IMR-90 (cell line): ENCODE results near the gene BTBD9. TPM values are rescaled to one million over a fixed set of nuclear protein-coding genes. Genes with fewer than 3 reads are reported as not detected.

Experiments used
- ATAC-seq: fragments of 200-7000 bp; cut with Tn5 transposase; 2 replicates; pipeline ENCODE4 v1.9.1; 2020; ENCODE audit warnings: low read depth, mild to moderate bottlenecking, moderate library complexity
- BruUV-seq: library from RNA; stranded (reverse); fragments of 400-500 nt; replicated peaks from 2 replicates; lab custom pipeline; 2021; lab: Mats Ljungman, UMichigan
- CTCF ChIA-PET: fragments of 300-600 bp; formaldehyde crosslinking; extraction: SDS; loops from one replicate; lab custom pipeline; 2021; ENCODE audit warnings: antibody characterized with exemption; lab: Yijun Ruan, JAX
- POLR2A ChIA-PET: fragments of 300-600 bp; sonication (Branson Sonifier 250); formaldehyde crosslinking; loops from one replicate; lab custom pipeline; 2022; ENCODE audit warnings: antibody characterized with exemption; ENCODE audit not compliant: unreplicated experiment; lab: Charles Lee
- DNase-seq: peaks from one replicate; pipeline ENCODE4 v3.0.0; 2013
- H2AFZ ChIP-seq: replicated peaks from 2 replicates; pipeline ENCODE3; 2013; ENCODE audit warnings: low read length, mild to moderate bottlenecking; ENCODE audit not compliant: poor library complexity
- H2AK5ac ChIP-seq: 2 replicates; pipeline ENCODE4 v1.6.1; 2013; ENCODE audit warnings: low read depth, low read length, inconsistent platforms
- H2AK9ac ChIP-seq: replicated peaks from 2 replicates; pipeline ENCODE3; 2013; ENCODE audit warnings: mild to moderate bottlenecking, low read depth, low read length, moderate library complexity; ENCODE audit not compliant: poor library complexity
- H2BK120ac ChIP-seq: 2 replicates; pipeline ENCODE4 v1.6.1; 2013; ENCODE audit warnings: low read depth, low read length, inconsistent platforms
- H2BK15ac ChIP-seq: 3 replicates; pipeline ENCODE4 v1.6.1; 2013; ENCODE audit warnings: low read depth, low read length, inconsistent platforms
- H2BK20ac ChIP-seq: 2 replicates; pipeline ENCODE4 v1.6.1; 2013; ENCODE audit warnings: low read depth, mild to moderate bottlenecking, inconsistent platforms, low read length, moderate library complexity
- H2BK5ac ChIP-seq: 2 replicates; pipeline ENCODE4 v1.6.1; 2013; ENCODE audit warnings: mild to moderate bottlenecking, low read depth, low read length, inconsistent platforms; ENCODE audit not compliant: poor library complexity, severe bottlenecking
- H3K14ac ChIP-seq: replicated peaks from 2 replicates; pipeline ENCODE4 v1.6.1; 2013; ENCODE audit warnings: low read depth, low read length, inconsistent platforms
- H3K18ac ChIP-seq: 2 replicates; pipeline ENCODE4 v1.6.1; 2013; ENCODE audit warnings: low read depth, low read length, control low read depth
- H3K23ac ChIP-seq: 2 replicates; pipeline ENCODE4 v1.6.1; 2013; ENCODE audit warnings: low read depth, low read length, inconsistent platforms
- H3K27ac ChIP-seq: 2 replicates; pipeline ENCODE4 v1.5.1; 2013; ENCODE audit warnings: mild to moderate bottlenecking, control low read depth, low read length; ENCODE audit not compliant: insufficient read depth
- H3K27me3 ChIP-seq: 2 replicates; pipeline ENCODE4 v1.6.1; 2013; ENCODE audit warnings: low read length; ENCODE audit not compliant: control insufficient read depth, insufficient read depth
- H3K36me3 ChIP-seq: 2 replicates; pipeline ENCODE4 v1.6.1; 2013; ENCODE audit warnings: low read length, mixed read lengths; ENCODE audit not compliant: control insufficient read depth, insufficient read depth
- H3K4ac ChIP-seq: 2 replicates; pipeline ENCODE4 v1.6.1; 2013; ENCODE audit warnings: low read depth, low read length, inconsistent platforms
- H3K4me1 ChIP-seq: 2 replicates; pipeline ENCODE4 v1.6.1; 2013; ENCODE audit warnings: low read length, mixed read lengths; ENCODE audit not compliant: control insufficient read depth, insufficient read depth
- H3K4me2 ChIP-seq: 2 replicates; pipeline ENCODE4 v1.6.1; 2013; ENCODE audit warnings: low read depth, mild to moderate bottlenecking, control low read depth, low read length, moderate library complexity
- H3K4me3 ChIP-seq: 2 replicates; pipeline ENCODE4 v1.5.1; 2013; ENCODE audit warnings: low read depth, mild to moderate bottlenecking, control low read depth, low read length, moderate library complexity; ENCODE audit not compliant: insufficient read depth
- H3K56ac ChIP-seq: 2 replicates; pipeline ENCODE4 v1.6.1; 2013; ENCODE audit warnings: low read length, inconsistent platforms; ENCODE audit not compliant: insufficient read depth; ENCODE audit errors: extremely low read depth
- H3K79me1 ChIP-seq, 2 experiments: 2 replicates each; pipeline ENCODE4 v1.6.1; 2013; ENCODE audit warnings: low read length in 2 of 2, inconsistent platforms in 1 of 2, low read depth in 1 of 2
- H3K9ac ChIP-seq: 2 replicates; pipeline ENCODE4 v1.6.1; 2013; ENCODE audit warnings: low read depth, low read length, control low read depth
- H3K9me1 ChIP-seq: 2 replicates; pipeline ENCODE4 v1.6.1; 2013; ENCODE audit warnings: low read length, inconsistent platforms; ENCODE audit not compliant: insufficient read depth
- H3K9me3 ChIP-seq: 2 replicates; pipeline ENCODE4 v1.6.1; 2013; ENCODE audit warnings: low read length; ENCODE audit not compliant: control insufficient read depth, insufficient read depth
- H4K20me1 ChIP-seq: 2 replicates; pipeline ENCODE4 v1.6.1; 2013; ENCODE audit warnings: low read length, inconsistent platforms; ENCODE audit not compliant: insufficient read depth
- H4K5ac ChIP-seq: 2 replicates; pipeline ENCODE4 v1.6.1; 2013; ENCODE audit warnings: mild to moderate bottlenecking, low read depth, low read length, control low read depth
- H4K8ac ChIP-seq, 2 experiments: 2 replicates each; pipeline ENCODE4 v1.6.1; 2013; ENCODE audit warnings: low read depth in 2 of 2, low read length in 2 of 2, control low read depth in 1 of 2, inconsistent platforms in 1 of 2
- H4K91ac ChIP-seq: 2 replicates; pipeline ENCODE4 v1.6.1; 2013; ENCODE audit warnings: low read depth, low read length, inconsistent platforms; ENCODE audit not compliant: insufficient read depth
- BHLHE40 ChIP-seq: fragments of 150-350 bp; IDR thresholded peaks from 2 replicates; pipeline ENCODE4 v1.6.1; 2016; ENCODE audit warnings: mild to moderate bottlenecking, low read depth, low read length
- CEBPB ChIP-seq: IDR thresholded peaks from 2 replicates; pipeline ENCODE4 v1.6.1; 2012; ENCODE audit warnings: low read depth, low read length, improper control_type of control experiment
- CHD1 ChIP-seq: IDR thresholded peaks from 2 replicates; pipeline ENCODE4 v1.6.1; 2012; ENCODE audit warnings: low read depth, low read length, improper control_type of control experiment
- ELK1 ChIP-seq: fragments of 150-350 bp; IDR thresholded peaks from 2 replicates; pipeline ENCODE4 v1.6.1; 2016; ENCODE audit warnings: low read depth, mild to moderate bottlenecking, low read length, moderate library complexity, borderline replicate concordance
- MAFK ChIP-seq: IDR thresholded peaks from 2 replicates; pipeline ENCODE4 v1.6.1; 2012; ENCODE audit warnings: low read depth, low read length, improper control_type of control experiment
- MAZ ChIP-seq: IDR thresholded peaks from 2 replicates; pipeline ENCODE4 v1.6.1; 2012; ENCODE audit warnings: low read depth, mild to moderate bottlenecking, low read length, improper control_type of control experiment, moderate library complexity, borderline replicate concordance
- MXI1 ChIP-seq: IDR thresholded peaks from 2 replicates; pipeline ENCODE4 v1.6.1; 2012; ENCODE audit warnings: low read depth, mild to moderate bottlenecking, low read length, moderate library complexity, borderline replicate concordance
- NFE2L2 ChIP-seq: fragments of 150-350 bp; IDR thresholded peaks from 2 replicates; pipeline ENCODE4 v1.6.1; 2016; ENCODE audit warnings: low read depth, mild to moderate bottlenecking, low read length
- POLR2A ChIP-seq: IDR thresholded peaks from 2 replicates; pipeline ENCODE4 v1.6.1; 2012; ENCODE audit warnings: mild to moderate bottlenecking, low read depth, low read length
- RAD21 ChIP-seq: IDR thresholded peaks from 2 replicates; pipeline ENCODE4 v1.6.1; 2012; ENCODE audit warnings: low read length, improper control_type of control experiment
- RCOR1 ChIP-seq: IDR thresholded peaks from 2 replicates; pipeline ENCODE4 v1.6.1; 2012; ENCODE audit warnings: mild to moderate bottlenecking, low read length, improper control_type of control experiment; ENCODE audit not compliant: insufficient replicate concordance
- RFX5 ChIP-seq: IDR thresholded peaks from 2 replicates; pipeline ENCODE4 v1.8.0; 2012; ENCODE audit warnings: low read depth, mild to moderate bottlenecking, low read length, moderate library complexity
- SMC3 ChIP-seq: fragments of 150-350 bp; IDR thresholded peaks from 2 replicates; pipeline ENCODE4 v1.6.1; 2016; ENCODE audit warnings: low read depth, mild to moderate bottlenecking, antibody characterized with exemption, low read length, moderate library complexity
- USF2 ChIP-seq: fragments of 150-350 bp; IDR thresholded peaks from 2 replicates; pipeline ENCODE4 v1.6.1; 2017; ENCODE audit warnings: mild to moderate bottlenecking, antibody characterized with exemption, low read length, low read depth
- whole genome bisulfite sequencing, 2 experiments: methylation state at CpG; one replicate each; pipeline versions ENCODE4 v1.1.5 to v1.1.7; 2013; ENCODE audit warnings: missing lambda C conversion rate in 2 of 2; ENCODE audit not compliant: insufficient read length in 1 of 2; ENCODE audit errors: extremely low coverage in 2 of 2; 5-methylcytosine and 5-hydroxymethylcytosine counted together
- dilution Hi-C: fragments of 300-500 bp; cut with HindIII; formaldehyde crosslinking; loops from one replicate; pipeline ENCODE4 v1.14.3; 2018; ENCODE audit warnings: low sequenced_read_pairs; ENCODE audit not compliant: unreplicated experiment
- in situ Hi-C: fragments of 300-500 bp; cut with MboI; formaldehyde crosslinking; loops from 3 replicates; pipeline ENCODE4 v1.14.3; 2019; ENCODE audit warnings: low sequenced_read_pairs, inconsistent platforms, mixed read lengths
- intact Hi-C: fragments of 100-400 bp; cut with micrococcal nuclease; formaldehyde crosslinking; loops from 2 replicates; pipeline ENCODE4 v1.10.0; 2022
- polyA plus RNA-seq, 3 experiments: library from polyadenylated mRNA; depleted of rRNA; stranded (reverse); fragments of >200 nt; gene quantifications; 2 replicates each; pipeline ENCODE4 v1.2.3, GENCODE V29; 2012; ENCODE audit warnings: low replicate concordance in 1 of 3
- total RNA-seq: library from RNA; depleted of rRNA; stranded (reverse); fragments of >200 nt; gene quantifications from 2 replicates; pipeline ENCODE4 v1.2.3, GENCODE V29; 2012
- TF ChIP-seq, protein P1 (sequence below): conservative IDR thresholded peaks from 2 replicates; pipeline ENCODE4 v1.5.1; 2012; ENCODE audit warnings: mild to moderate bottlenecking, low read depth, low read length, improper control_type of control experiment

The BTBD9 gene
- total and polyA plus RNA-seq, 2 of the 4 experiments (the other 2 are of a cell fraction): 4.1 to 22.0 TPM

DNA sequence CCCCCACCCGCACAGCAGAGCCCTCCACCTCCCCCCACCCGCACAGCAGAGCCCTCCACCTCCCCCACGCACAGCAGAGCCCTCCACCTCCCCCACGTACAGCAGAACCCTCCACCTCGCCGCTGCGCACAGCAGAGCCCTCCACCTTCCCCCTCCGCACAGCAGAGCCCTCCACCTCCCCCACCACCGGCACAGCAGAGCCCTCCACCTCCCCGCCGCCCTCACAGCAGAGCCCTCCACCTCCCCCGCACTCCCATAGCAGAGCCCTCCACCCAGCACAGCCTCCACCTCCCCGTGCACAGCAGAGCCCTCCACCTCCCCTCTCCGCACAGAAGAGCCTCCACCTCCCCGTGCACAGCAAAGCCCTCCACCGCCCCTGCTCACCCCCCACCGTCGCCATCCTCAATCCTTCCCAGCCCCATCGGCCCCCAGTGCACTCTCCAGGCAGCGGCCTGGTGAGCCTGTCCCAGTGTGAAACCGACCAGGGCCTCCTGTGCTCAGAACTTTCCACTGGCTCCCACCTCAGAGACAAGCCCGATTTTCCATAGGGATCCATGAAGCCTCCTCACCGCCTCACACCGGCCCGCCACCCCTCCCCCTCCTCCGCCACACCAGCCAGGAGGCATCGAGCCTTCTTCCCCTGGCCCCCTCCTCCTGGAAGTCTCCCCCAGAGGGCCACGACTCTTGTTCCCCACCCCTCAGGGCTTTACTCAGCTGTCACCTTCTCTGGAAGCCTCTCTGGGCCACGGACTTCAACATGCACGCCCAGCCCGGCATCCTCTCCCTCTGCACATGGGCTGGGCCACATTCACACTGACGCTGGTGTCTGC is 473.1 kb downstream of the BTBD9 start:
- no peak overlapping the region for H2BK20ac ChIP-seq
- no peaks in the 10 kb centered on the region; the same call in 1 of the 2 replicates for H3K9me1 ChIP-seq
- H2BK5ac ChIP-seq: no peak overlapping the region
- H2AK9ac ChIP-seq: no peak overlapping the region
- H3K79me1 ChIP-seq: no peaks in the 10 kb centered on the region; a peak in 1 of 4 replicates
- H3K4me3 ChIP-seq: no peak overlapping the region
- H3K14ac ChIP-seq: no peak overlapping the region
- no peak overlapping the region for H2AFZ ChIP-seq
- BruUV-seq: no TSS peak
- dilution Hi-C loops (no loop called here), intact Hi-C loops (no loop called here), in situ Hi-C loops (no loop called here)
- H3K9me3 ChIP-seq: no peaks in the 10 kb centered on the region
- POLR2A ChIA-PET: no interaction called here
- H3K9ac ChIP-seq: no peak overlapping the region
- H4K91ac ChIP-seq: no peak overlapping the region
- H3K27ac ChIP-seq: no peak overlapping the region
- H2BK15ac ChIP-seq: no peak overlapping the region
- H3K18ac ChIP-seq: no peak overlapping the region
- no peaks in the 10 kb centered on the region for H4K20me1 ChIP-seq
- no peak overlapping the region for H3K56ac ChIP-seq
- DNase-seq (no peak), ATAC-seq (no peak)
- no peaks in the 10 kb centered on the region for H3K4me1 ChIP-seq
- no peak overlapping the region for H2BK120ac ChIP-seq
- no peak overlapping the region for H3K4me2 ChIP-seq
- no peaks in the 10 kb centered on the region for H3K36me3 ChIP-seq
- no peak overlapping the region for H3K23ac ChIP-seq
- no peak overlapping the region for H4K8ac ChIP-seq
- H2AK5ac ChIP-seq: no peak overlapping the region
- WGBS, 2 experiments: 74% methylated on average over 11 of the region's 32 CpGs; no CpG with 5 or more reads in 1 of the 2 experiments
- no peak overlapping the region for H4K5ac ChIP-seq
- H3K27me3 ChIP-seq: no peaks in the 10 kb centered on the region
- CTCF ChIA-PET: no interaction called here
- no peak overlapping the region for H3K4ac ChIP-seq
- TF ChIP-seq SMC3 (no peak), POLR2A (no peak), CEBPB (no peak), NFE2L2 (no peak), USF2 (no peak), MAFK (no peak), MXI1 (no peak), RFX5 (no peak), MAZ (no peak), CHD1 (no peak), BHLHE40 (no peak), RAD21 (no peak), RCOR1 (no peak), ELK1 (no peak)
- TF ChIP-seq, protein P1, sequence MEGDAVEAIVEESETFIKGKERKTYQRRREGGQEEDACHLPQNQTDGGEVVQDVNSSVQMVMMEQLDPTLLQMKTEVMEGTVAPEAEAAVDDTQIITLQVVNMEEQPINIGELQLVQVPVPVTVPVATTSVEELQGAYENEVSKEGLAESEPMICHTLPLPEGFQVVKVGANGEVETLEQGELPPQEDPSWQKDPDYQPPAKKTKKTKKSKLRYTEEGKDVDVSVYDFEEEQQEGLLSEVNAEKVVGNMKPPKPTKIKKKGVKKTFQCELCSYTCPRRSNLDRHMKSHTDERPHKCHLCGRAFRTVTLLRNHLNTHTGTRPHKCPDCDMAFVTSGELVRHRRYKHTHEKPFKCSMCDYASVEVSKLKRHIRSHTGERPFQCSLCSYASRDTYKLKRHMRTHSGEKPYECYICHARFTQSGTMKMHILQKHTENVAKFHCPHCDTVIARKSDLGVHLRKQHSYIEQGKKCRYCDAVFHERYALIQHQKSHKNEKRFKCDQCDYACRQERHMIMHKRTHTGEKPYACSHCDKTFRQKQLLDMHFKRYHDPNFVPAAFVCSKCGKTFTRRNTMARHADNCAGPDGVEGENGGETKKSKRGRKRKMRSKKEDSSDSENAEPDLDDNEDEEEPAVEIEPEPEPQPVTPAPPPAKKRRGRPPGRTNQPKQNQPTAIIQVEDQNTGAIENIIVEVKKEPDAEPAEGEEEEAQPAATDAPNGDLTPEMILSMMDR: no peak
